HG02759 (cell line): ENCODE results near the gene RAB31.

Experiments used
- ATAC-seq: cut with Tn5 transposase; IDR thresholded peaks from one replicate; pipeline ENCODE4 v1.9.1; 2021; ENCODE audit warnings: mild to moderate bottlenecking, moderate library complexity; ENCODE audit not compliant: unreplicated experiment

Gene RAB31

DNA sequence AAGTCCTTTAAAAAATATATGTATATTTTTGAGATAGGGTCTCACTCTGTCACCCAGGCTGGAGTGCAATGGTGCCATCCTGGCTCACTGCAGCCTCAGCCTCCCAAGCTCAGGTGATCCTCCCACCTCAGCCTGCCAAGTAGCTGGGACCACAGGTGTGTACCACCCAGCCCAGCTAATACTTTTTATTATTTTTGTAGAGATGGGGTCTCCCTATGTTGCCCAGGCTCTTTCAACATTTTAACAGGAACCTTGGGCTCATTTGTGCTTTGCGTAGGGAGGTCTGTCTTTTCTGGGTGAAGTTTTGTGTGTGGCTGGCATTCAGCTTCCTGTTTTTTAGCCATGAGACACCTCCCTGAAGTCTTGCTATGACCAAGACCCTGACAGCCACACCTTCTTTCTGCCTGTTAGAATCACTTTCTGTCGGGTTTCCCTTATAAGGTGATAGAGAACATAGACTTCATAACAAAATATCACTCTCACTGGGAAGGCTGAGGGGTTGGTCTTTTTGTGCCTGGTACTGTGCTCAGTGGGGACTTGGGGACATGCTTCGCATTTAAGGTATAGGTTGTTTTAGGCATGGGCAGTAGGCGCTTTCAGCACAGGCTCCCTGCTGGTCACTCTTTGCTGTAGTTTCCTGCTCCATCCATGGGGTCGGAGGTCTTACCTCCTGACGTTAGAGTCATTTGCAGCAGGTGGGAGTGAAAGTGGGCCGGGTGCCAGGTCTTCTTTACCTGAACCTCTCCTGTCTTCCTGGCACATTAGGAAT is 3.4 kb downstream of the RAB31 start:
- ATAC-seq: peak; percentile 66

DNA sequence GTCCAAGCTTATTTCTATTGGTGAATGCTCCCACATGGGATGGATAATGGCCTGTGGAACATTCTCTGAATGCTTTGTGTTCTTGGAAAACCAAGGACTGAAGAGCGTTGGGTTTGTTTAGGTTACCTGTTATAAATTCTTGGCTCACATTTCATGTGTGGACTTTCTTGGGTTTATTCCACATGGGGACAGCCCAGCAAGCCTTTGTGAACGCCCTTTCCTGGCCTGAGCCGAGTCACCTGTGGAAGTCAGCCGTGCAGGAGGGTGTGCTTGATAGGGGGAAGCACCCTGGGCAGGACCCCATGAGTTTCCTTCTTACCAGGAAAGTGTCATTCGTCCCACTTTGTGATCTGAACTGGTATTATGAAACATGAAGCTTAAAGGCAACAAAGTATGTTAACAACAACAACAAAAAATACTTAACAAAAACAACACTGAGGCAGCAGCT is 4.1 kb downstream of the RAB31 start:
- ATAC-seq: no peak

DNA sequence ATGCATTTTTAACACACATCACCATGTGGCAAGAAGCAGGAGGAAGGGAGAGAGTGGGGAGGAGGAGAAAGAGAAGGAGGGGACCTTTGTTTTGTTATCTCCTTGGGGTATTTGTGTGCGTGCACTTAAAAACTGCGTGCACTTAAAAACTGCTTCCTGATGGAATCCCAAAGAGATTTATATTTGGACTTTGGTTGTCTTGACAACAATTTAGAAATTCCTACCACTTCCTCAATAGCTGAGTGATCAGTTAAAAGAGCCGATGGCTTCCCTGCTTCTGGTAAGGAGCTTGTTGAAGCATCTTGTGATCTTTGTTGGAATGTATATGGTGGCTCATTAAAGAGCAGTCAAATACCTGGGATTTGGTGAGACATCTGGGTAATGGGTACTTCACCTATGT is 4.5 kb downstream of the RAB31 start:
- no peak for ATAC-seq

DNA sequence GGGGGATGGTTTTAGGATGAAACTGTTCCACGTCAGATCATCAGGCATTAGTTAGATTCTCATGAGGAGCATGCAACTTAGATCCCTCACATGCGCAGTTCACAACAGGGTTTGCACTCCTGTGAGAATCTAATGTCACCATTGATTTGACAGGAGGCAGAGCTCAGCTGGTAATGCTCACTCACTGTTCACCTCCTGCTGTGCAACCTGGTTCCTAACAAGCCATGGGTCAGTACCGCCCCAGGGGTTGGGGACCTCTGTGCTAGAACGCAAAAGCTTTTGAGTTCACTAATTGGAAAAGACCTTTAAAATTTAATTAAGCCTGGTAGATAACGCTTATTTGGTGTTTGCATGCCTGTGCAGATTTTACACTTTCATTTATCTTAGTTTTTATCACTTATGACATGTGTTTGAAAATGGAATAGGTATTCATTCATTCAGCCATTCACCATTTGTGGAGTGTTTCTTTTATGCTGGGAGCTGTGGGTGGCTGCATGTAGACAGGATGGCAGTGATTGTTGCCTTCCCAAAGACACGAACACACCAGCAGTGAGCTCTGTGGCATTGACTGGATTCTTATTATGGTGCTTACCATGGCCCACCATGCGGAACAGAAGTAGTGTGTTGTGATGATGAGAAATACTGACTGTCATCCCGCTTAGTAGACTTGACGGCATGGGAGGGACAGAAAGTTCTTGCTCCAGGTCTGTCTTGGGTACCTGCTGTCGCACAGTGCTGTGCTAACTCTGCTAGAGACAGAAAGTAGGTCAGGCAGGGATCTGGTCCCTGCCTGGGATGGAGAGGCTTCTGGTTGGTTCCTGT is 6.4 kb downstream of the RAB31 start:
- ATAC-seq: no peak

GRCh38 chr18:9715088-9715343 is 6.9 kb downstream of the RAB31 start:
- no peak for ATAC-seq

- no peak for ATAC-seq
These were observed 8.1 kb downstream of the RAB31 start for GRCh38 chr18:9715978-9716774.

- peak; percentile 89 for ATAC-seq
These were observed 8.9 kb downstream of the RAB31 start for GRCh38 chr18:9716780-9717563.

DNA sequence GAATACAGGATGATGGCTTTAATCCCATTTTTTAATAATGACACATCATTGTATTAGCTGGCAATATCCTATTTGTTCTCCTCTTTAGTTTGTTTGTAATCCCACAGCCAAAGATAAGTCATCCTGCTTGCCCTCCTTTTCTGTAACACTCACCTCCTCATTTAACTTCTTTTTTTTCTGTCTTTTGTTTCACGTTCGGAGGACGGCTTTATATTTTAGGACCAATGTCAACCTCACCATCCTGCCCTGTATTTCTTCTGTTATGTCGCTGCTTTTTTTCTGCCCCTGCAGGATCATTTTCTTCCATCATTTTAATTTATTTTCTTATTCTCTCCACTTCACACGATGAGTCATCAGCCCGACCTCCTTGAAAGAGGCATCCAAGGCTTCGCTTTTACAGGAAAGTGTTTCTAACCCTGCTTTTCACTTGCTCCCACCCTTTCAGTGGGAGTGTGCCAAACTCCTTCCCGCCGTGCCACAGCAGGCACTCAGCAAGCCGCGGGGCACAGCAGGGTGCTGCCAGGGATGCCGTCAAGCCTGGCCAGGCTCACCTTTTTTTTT is 11.4 kb downstream of the RAB31 start:
- ATAC-seq: no peak

GRCh38 chr18:9720327-9720726 is 12.2 kb downstream of the RAB31 start:
- ATAC-seq: no peak

- ATAC-seq: no peak
These were observed 13.9 kb downstream of the RAB31 start for GRCh38 chr18:9721893-9722550.

DNA sequence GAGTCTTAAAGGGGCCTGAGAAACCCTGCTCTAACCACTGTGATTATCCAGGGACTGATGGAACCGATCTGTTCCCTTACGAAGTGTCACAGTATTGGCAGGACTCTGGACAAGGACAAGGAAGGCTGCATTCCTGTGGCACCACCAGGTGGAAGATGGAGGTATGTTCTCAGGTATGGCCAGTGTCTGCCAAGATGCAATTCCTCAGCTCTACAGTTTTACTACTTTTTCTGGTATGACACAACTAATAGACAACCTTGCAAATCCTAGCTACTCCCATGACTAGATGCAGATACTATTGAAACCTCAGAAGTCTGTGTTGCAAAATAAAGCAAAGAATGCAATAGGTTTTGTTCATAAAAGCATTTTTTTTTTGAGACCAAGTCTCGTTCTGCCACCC is 14.6 kb downstream of the RAB31 start:
- ATAC-seq: no peak

DNA sequence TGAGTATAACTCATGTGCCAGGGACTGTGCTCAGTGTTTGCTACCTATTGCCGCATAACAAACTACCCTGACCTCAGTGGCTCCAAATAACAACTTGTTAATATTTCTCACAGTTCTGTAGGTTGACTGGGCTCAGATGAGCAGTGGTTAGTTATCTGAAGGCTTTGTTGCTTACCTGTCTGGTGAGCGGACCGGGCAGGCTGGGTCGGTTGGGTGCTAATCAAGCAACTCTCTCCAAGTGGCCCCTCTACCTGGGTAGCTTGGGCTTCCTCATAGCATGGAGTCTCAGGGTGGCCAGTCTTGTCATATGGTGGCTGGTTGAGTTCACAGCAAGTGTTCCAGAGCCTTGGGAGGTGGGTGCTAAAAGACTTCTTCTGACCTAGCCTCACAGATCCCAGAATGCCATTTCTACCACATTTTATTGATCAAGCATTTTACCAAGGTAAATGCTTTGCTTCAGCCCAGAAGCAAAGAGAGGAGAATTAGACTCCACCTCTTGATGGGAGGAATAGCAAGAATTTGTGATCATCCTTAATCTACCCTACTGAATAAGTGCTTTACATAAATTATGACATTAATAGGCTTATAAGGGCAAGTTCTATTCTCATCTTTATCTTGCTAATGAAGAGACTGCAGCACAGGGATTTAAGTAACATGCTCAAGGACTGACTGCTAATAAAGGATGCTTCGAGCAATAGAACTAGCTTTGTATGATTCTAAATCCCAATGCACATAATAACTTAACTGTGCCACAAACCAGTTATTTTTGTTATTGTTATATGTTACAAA is 16.9 kb downstream of the RAB31 start:
- no peak for ATAC-seq

DNA sequence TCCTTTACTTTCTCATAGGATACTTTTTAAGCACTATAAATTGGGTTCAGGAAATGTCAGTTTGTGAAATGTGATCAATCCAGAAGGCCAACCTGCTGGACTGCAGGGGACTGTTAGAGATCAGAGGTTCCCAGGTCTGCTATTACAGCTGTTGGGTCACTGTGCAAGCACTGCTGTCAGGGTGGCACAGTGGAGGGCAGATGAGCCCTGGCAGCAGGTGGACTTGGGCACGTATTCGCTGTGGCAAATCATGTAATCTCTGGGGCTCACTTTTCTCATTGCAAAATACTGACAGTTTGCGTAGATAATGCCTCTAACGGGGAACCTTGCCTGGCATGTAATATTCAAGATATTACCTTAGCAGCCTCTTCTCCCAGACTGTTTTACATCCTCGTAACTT is 18.1 kb downstream of the RAB31 start:
- no peak for ATAC-seq

GRCh38 chr18:9726936-9727335 is 18.8 kb downstream of the RAB31 start:
- no peak for ATAC-seq

DNA sequence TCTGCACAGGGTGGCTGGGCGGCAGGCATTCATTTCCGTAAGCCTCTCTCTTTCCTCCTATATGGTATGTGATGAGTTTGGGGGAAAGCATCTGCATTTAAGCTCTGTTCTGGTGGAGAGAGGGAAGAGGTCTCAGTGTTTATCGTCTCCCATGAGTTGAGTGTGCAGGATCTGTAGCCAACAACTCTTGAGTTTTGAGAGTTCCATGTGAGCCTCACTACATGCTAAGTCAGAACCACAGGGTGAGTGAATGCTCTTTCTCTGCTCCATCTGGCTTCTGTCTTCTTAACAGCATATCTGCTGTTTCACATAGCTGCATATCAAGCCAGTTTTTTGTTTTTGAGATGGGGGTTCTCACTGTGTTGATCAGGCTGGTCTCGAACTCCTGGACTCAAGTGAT is 22.7 kb downstream of the RAB31 start:
- no peak for ATAC-seq

DNA sequence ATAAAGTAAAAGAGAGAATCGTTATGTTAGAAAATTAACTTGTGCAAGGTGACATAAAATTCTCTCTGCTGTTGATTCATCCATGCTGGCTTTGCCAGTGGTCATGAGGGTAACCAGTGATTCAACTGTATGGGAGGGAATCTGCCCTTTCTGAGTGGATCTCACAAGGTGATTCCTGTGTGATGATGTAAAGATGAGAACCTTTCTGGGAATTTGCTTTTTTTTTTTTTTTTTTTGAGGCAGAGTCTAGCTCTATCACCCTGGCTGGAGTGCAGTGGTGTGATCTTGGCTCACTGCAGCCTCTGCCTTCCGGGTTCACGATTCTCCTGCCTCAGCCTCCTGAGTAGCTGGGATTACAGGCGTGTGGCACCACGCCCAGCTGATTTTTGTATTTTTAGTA is 23.3 kb downstream of the RAB31 start:
- ATAC-seq: no peak

GRCh38 chr18:9732031-9732430 is 23.9 kb downstream of the RAB31 start:
- no peak for ATAC-seq

GRCh38 chr18:9734189-9734588 is 26.1 kb downstream of the RAB31 start:
- no peak for ATAC-seq

- no peak for ATAC-seq
These were observed 27.1 kb downstream of the RAB31 start for GRCh38 chr18:9735238-9735637.
